IgD-negative memory B cell (primary cell): ENCODE data around the gene NEDD4L. TPM values are rescaled to one million over a fixed set of nuclear protein-coding genes. Genes with fewer than 3 reads are reported as not detected.
A peak's percentile ranks its signal among the peaks of the same experiment; 100 is the strongest.
"Not testable (repeated sequence)": the region's sequence is repeated elsewhere in the genome, so short reads cannot be mapped to it uniquely, and the experiment has no call there.

ENCODE experiments used
- H3K27ac Mint-ChIP-seq, 3 donors: one replicate each; pipeline ENCODE4 v1.8.0; 2020 to 2022; ENCODE audit warnings: mild to moderate bottlenecking in 3 of 3, mixed read lengths in 3 of 3, moderate library complexity in 1 of 3
- H3K27me3 Mint-ChIP-seq: one replicate; pipeline ENCODE4 v1.8.0; 2021; ENCODE audit warnings: mixed read lengths
- H3K36me3 Mint-ChIP-seq: one replicate; pipeline ENCODE4 v1.8.0; 2020; ENCODE audit warnings: mild to moderate bottlenecking, mixed read lengths
- H3K4me1 Mint-ChIP-seq, 3 donors: one replicate each; pipeline ENCODE4 v1.8.0; 2020 to 2022; ENCODE audit warnings: mixed read lengths in 3 of 3, mild to moderate bottlenecking in 1 of 3
- H3K4me3 Mint-ChIP-seq, 4 donors: one replicate each; pipeline ENCODE4 v1.8.0; 2020 to 2022; ENCODE audit warnings: mild to moderate bottlenecking in 4 of 4, mixed read lengths in 4 of 4, moderate library complexity in 3 of 4
- H3K9me3 Mint-ChIP-seq, 3 donors: one replicate each; pipeline ENCODE4 v1.8.0; 2020 to 2021; ENCODE audit warnings: mixed read lengths in 3 of 3, mild to moderate bottlenecking in 1 of 3
- polyA plus RNA-seq: library from polyadenylated mRNA; unstranded; fragments of 300-500 nt; fragmentation: Illumina TruSeq; gene quantifications from one replicate; pipeline ENCODE4 v1.2.3, GENCODE V29; 2021

The NEDD4L gene
- polyA plus RNA-seq, 1 donor from 2014 or later, result 9.6 TPM

- no peak overlapping the region for H3K27ac Mint-ChIP-seq
- peaks cover 6% of the 10 kb centered on the region for H3K36me3 Mint-ChIP-seq
- no peaks in the 10 kb centered on the region for H3K9me3 Mint-ChIP-seq
- H3K27me3 Mint-ChIP-seq, result no peaks in the 10 kb centered on the region
- peaks cover 7 to 16% (median 12%) of the 10 kb centered on the region in 3 donors for H3K4me1 Mint-ChIP-seq
- no peak overlapping the region for H3K4me3 Mint-ChIP-seq
These were observed 214.8 kb downstream of the NEDD4L start for GRCh38 chr18:58258692-58259342.

GRCh38 chr18:58263055-58263957 is 219.3 kb downstream of the NEDD4L start:
- Mint-ChIP-seq H3K27ac (no peak overlapping the region), H3K4me3 (peak overlapping the region in 1 of 4 donors; percentile 41)

GRCh38 chr18:58264075-58264474 is 220.0 kb downstream of the NEDD4L start:
- Mint-ChIP-seq H3K4me3 (no peak overlapping the region), H3K9me3 (no peaks in the 10 kb centered on the region), H3K27ac (no peak overlapping the region), H3K27me3 (no peaks in the 10 kb centered on the region), H3K4me1 (peaks cover 4 to 10% (median 5%) of the 10 kb centered on the region in 3 donors), H3K36me3 (no peaks in the 10 kb centered on the region)

More at GRCh38 chr18:58263055-58263957, 219.3 kb downstream of the NEDD4L start:
- Mint-ChIP-seq H3K9me3 (no peaks in the 10 kb centered on the region), H3K4me1 (peaks cover 2 to 10% (median 5%) of the 10 kb centered on the region in 3 donors), H3K27me3 (no peaks in the 10 kb centered on the region), H3K36me3 (no peaks in the 10 kb centered on the region)

DNA sequence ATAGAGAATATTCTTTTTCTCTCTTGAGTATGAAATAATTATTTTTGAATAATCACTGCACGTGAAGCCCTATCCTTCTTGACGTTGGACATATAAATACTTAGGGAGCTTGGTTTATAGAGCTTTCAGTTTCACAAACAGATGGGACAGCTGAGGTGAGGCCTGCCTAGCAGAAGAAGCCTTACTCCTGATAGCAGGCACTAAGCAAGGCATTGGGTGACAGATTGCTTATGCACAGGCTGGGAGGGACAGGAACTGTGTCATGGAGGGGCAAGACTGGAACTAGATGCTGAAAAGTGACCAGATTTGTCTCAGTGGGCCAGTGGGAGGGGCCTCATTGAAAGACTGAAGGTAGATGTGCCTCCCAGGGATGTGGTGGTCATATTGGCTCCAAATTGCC is 220.8 kb downstream of the NEDD4L start:
- H3K27me3 Mint-ChIP-seq, result no peaks in the 10 kb centered on the region
- peaks cover 4 to 10% (median 5%) of the 10 kb centered on the region in 3 donors for H3K4me1 Mint-ChIP-seq
- H3K27ac Mint-ChIP-seq, result no peak overlapping the region
- H3K4me3 Mint-ChIP-seq, result no peak overlapping the region
- H3K36me3 Mint-ChIP-seq, result no peaks in the 10 kb centered on the region
- no peaks in the 10 kb centered on the region for H3K9me3 Mint-ChIP-seq

DNA sequence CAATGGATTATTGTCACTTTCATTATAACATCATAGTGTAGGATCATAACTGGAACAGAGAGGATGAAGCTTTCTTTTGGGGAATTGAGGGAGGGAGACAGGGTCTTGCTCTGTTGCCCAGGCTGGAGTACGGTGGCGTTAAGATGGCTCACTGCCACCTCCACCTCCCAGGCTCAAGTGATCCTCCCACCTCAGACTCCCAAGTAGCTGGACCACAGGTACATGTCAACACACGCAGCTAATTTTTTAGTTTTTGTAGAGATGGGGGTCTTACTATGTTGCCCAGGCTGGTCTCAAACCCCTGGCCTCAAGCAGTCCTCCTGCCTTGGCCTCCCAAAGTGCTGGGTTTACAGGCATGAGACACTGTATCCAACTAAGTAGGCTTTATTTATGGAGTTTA is 221.5 kb downstream of the NEDD4L start:
- H3K27ac Mint-ChIP-seq, H3K4me3 Mint-ChIP-seq, H3K36me3 Mint-ChIP-seq, H3K27me3 Mint-ChIP-seq, H3K9me3 Mint-ChIP-seq, H3K4me1 Mint-ChIP-seq: not testable (repeated sequence)

DNA sequence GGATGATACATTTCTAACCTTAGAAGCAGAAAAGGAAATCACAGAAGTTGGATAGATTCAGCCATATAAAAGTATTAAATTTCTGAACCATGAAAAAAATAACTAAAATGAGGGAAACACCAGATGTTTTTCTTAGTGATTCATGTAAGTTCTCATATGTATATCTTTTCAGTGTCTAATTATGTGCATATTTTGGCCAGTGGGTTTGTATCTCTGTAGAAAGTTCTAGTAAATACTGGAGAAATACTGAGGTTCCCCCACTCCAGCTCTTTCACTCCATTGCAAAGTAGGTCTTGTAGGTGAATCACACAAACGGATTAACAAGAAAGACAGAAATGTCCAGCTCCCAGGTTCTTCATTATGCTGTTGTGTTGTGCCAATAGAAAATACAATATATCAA is 222.3 kb downstream of the NEDD4L start:
- H3K27me3 Mint-ChIP-seq, result no peaks in the 10 kb centered on the region
- no peaks in the 10 kb centered on the region for H3K9me3 Mint-ChIP-seq
- H3K4me1 Mint-ChIP-seq, result peaks cover 4 to 10% (median 5%) of the 10 kb centered on the region in 3 donors
- no peak overlapping the region for H3K27ac Mint-ChIP-seq
- no peak overlapping the region for H3K4me3 Mint-ChIP-seq
- no peaks in the 10 kb centered on the region for H3K36me3 Mint-ChIP-seq

DNA sequence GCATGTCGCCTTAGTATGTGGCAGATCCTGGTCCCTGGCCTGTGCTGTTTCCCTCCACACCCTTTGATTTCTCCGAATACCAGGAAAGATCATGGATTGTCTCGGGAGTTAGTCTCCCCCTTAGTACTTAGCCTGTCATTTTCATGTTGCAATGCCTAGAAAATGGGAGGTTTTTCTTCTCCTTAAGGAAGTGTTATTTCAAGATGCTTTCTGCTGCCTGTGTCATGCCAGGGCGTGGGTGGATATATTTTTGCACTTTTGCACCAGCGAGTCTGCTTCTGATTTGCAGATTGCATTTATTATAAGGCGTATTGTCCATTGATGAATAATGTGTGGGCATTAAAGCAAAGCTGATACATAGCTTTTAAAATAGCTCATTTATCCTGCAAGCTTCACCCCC is 223.5 kb downstream of the NEDD4L start:
- Mint-ChIP-seq H3K9me3 (no peaks in the 10 kb centered on the region), H3K36me3 (peaks cover under 1% of the 10 kb centered on the region), H3K4me3 (no peak overlapping the region), H3K27ac (no peak overlapping the region), H3K4me1 (peaks cover 4 to 10% (median 6%) of the 10 kb centered on the region in 3 donors), H3K27me3 (no peaks in the 10 kb centered on the region)

DNA sequence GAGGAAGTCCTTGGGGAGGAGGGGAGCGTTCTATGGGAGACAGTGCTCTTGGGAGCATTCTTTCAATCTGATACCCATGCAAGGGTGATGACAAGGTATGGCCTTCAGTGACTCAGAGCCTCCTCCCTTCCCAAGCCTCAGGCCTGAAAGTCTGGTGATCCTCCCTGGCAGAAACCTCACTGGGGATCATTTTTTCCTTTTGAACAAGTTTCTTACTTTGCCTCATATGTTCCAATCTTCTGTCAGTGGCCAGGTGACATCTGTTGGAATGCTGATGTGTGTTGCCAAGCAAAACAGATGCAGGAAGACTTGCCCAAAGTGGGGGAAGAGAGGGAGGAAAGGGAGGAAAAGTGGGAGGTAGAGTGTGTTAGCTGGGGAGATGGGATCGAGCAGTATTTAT is 224.8 kb downstream of the NEDD4L start:
- H3K36me3 Mint-ChIP-seq, result peaks cover 1% of the 10 kb centered on the region
- no peak overlapping the region for H3K4me3 Mint-ChIP-seq
- peaks cover 4 to 6% (median 5%) of the 10 kb centered on the region in 3 donors for H3K4me1 Mint-ChIP-seq
- H3K27me3 Mint-ChIP-seq, result no peaks in the 10 kb centered on the region
- H3K27ac Mint-ChIP-seq, result peak overlapping the region in 1 of 3 donors; percentile 37
- peaks cover 0 to 3% (median 0%) of the 10 kb centered on the region in 3 donors for H3K9me3 Mint-ChIP-seq

DNA sequence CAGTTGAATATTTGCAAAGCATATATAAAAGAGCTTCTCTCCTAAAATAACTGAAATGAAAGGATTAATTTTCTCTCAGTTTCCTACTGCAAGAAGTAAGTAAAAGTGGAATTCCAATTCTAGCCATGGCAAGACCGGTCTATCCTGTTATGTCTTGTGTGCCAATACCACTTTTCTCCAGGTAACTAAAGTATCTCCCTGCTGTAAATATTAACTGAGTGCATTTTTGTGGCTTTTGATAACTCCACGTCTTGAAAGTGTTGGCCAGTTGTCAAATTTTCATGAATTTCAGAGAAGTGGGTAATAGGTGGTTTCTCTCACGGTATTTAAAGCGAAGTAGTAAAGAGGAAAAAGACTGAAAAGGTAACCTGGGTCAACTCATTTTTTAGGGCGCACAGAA is 225.9 kb downstream of the NEDD4L start:
- Mint-ChIP-seq H3K36me3 (peaks cover 1% of the 10 kb centered on the region), H3K4me3 (no peak overlapping the region), H3K4me1 (peaks cover 4 to 6% (median 5%) of the 10 kb centered on the region in 3 donors), H3K27me3 (no peaks in the 10 kb centered on the region), H3K27ac (no peak overlapping the region), H3K9me3 (peaks cover 0 to 3% (median 0%) of the 10 kb centered on the region in 3 donors)

DNA sequence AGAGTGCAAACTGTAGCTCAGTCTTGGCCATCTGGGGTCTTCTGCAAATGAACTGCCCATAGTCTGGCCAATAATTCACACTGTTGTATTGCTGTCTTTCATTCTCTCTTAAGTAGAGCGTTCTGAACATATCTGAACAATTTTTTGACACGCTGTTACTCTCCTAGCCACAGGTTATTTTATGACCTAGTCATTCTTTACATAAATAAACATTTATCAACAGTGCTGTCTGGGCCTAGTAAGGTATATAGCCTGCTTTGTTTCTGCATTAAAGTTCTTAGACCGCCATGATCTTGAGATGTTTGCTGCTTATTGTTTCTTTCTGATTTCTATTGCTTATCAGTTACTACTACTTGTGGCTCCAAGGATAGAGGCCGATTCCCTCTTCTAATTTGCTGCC is 226.4 kb downstream of the NEDD4L start:
- Mint-ChIP-seq H3K36me3 (peaks cover 1% of the 10 kb centered on the region), H3K4me3 (no peak overlapping the region), H3K27ac (no peak overlapping the region), H3K27me3 (no peaks in the 10 kb centered on the region), H3K9me3 (peaks cover 0 to 3% (median 0%) of the 10 kb centered on the region in 3 donors), H3K4me1 (peaks cover 4 to 6% (median 5%) of the 10 kb centered on the region in 3 donors)

DNA sequence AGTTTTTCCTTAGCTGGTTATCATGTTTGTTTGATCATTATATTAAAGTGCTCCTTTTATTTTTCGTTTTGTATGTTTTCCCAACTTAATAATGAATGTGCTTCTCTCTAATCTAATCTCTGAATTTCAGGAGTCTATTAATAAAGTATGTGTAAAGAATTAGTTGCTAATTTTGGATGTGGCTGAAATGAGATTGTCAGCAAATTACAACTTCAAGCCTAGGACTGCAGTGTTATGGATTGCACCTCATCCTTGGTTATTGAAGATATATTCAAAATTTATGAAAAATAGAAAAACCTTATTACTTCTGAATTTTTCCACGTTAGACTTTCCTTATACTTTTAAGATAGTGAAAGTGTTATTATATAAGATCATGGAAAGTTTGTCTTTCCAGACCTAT is 227.7 kb downstream of the NEDD4L start:
- Mint-ChIP-seq H3K4me1 (peaks cover 4 to 6% (median 5%) of the 10 kb centered on the region in 3 donors), H3K27ac (no peak overlapping the region), H3K4me3 (no peak overlapping the region), H3K9me3 (peaks cover 0 to 3% (median 0%) of the 10 kb centered on the region in 3 donors), H3K36me3 (peaks cover 1% of the 10 kb centered on the region), H3K27me3 (no peaks in the 10 kb centered on the region)

- peak overlapping the region in 1 of 4 donors; percentile 46 for H3K4me3 Mint-ChIP-seq
These were observed 228.2 kb downstream of the NEDD4L start for GRCh38 chr18:58272209-58272608.

DNA sequence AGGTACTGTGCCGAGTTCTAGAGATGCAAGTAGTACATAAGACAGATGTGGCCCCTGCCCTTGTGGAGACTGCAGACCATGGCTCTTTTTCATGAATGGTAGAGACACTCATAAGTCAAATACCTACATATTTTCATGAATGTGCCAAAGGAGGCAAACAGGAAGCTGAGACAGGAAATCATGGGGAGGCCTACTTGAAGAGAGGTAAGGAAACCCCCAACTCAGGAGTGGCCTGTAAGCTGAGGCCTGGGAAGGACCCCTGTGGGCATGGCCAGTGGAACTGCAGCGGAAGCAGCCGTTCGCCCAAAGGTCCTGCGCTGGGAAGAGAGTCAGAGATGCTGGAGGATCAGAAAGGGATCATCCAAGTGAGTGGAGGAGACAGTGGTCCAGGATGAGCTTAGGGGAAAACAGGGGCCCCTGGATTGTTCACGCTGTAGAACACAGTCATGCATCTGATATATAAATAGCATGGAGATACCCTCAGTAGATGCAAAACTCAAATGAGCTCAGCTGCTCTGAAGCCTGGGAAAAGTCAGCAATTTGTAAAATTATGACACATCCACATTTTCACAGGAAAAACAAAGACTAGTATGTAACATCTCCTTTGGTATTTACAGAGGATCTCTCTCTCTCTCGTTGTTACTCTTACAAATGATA is 228.9 kb downstream of the NEDD4L start:
- Mint-ChIP-seq H3K27me3 (no peaks in the 10 kb centered on the region), H3K4me3 (peak overlapping the region in 1 of 4 donors; percentile 4), H3K36me3 (peaks cover 1% of the 10 kb centered on the region), H3K4me1 (peaks cover 4 to 6% (median 5%) of the 10 kb centered on the region in 3 donors), H3K9me3 (peaks cover 0 to 3% (median 0%) of the 10 kb centered on the region in 3 donors), H3K27ac (peak overlapping the region in 1 of 3 donors; percentile 33)

More at GRCh38 chr18:58272209-58272608, 228.2 kb downstream of the NEDD4L start:
- Mint-ChIP-seq H3K9me3 (peaks cover 0 to 3% (median 0%) of the 10 kb centered on the region in 3 donors), H3K36me3 (peaks cover 1% of the 10 kb centered on the region), H3K4me1 (peaks cover 4 to 6% (median 5%) of the 10 kb centered on the region in 3 donors), H3K27me3 (no peaks in the 10 kb centered on the region), H3K27ac (peak overlapping the region in 1 of 3 donors; percentile 33)

GRCh38 chr18:58275176-58275575 is 231.2 kb downstream of the NEDD4L start:
- H3K4me3 Mint-ChIP-seq, result no peak overlapping the region
- H3K27me3 Mint-ChIP-seq, result no peaks in the 10 kb centered on the region
- peaks cover 0 to 3% (median 0%) of the 10 kb centered on the region in 3 donors for H3K9me3 Mint-ChIP-seq
- peaks cover 3 to 6% (median 5%) of the 10 kb centered on the region in 3 donors for H3K4me1 Mint-ChIP-seq
- H3K27ac Mint-ChIP-seq, result no peak overlapping the region
- H3K36me3 Mint-ChIP-seq, result peaks cover 1% of the 10 kb centered on the region
